Neuron (in vitro differentiated cells): ENCODE measurements around the gene LCN15.

Source experiments
- H2AFZ ChIP-seq: one replicate; pipeline ENCODE4 v1.6.1; 2013; ENCODE audit warnings: low read depth, mild to moderate bottlenecking, inconsistent platforms, low read length, moderate library complexity
- H3K27me3 ChIP-seq: one replicate; pipeline ENCODE4 v1.6.1; 2013; ENCODE audit warnings: low read length; ENCODE audit not compliant: insufficient read depth
- H3K36me3 ChIP-seq: one replicate; pipeline ENCODE4 v1.6.1; 2013; ENCODE audit warnings: low read length; ENCODE audit not compliant: insufficient read depth
- H3K4me1 ChIP-seq: one replicate; pipeline ENCODE4 v1.6.1; 2013; ENCODE audit warnings: low read length; ENCODE audit not compliant: insufficient read depth
- H3K4me3 ChIP-seq: 2 replicates; pipeline ENCODE4 v1.5.1; 2013; ENCODE audit warnings: mild to moderate bottlenecking, low read length, moderate library complexity
- H3K9me3 ChIP-seq: one replicate; pipeline ENCODE4 v1.6.1; 2013; ENCODE audit warnings: low read length

LCN15 gene

DNA sequence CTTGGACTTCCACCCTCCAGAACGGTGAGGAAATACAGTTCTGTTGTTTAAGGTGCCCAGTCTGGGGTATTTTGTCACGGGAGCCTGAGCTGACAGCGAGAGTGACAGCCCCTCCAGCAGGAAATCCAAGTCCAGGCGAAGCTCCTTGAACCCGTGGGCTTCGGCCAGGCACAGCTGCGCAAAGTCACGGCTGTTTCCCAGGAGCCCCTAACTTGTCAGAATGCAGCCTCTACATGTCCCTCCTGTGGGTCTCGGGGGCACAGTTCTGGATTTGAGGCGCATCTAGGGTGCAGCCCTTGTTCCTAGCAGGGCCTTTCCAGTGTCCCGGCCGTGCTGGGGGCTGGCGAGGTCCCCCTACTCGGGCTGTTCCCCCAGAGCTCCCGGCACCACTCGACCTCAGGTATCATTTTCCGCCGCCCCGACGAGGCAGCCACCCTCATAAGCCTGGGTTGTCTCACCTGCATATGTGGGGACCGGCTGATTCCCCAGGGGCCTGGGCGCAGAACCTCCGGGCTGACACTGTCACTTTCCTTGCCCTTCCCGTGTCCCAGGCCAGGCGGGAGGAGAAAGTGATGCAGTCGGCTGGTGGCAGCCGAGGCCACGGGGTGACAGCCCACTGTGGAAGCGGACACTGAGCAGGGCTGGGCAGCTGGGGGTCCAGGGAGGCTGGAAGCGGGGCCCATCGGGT is 10.8 kb downstream of the LCN15 start:
- no peak overlapping the region for H3K4me3 ChIP-seq
- H3K36me3 ChIP-seq, result no peaks in the 10 kb centered on the region
- no peaks in the 10 kb centered on the region for H3K4me1 ChIP-seq
- H2AFZ ChIP-seq, result no peak overlapping the region
- peaks cover 7% of the 10 kb centered on the region for H3K9me3 ChIP-seq
- peaks cover 11% of the 10 kb centered on the region for H3K27me3 ChIP-seq

GRCh38 chr9:136751814-136752213 is 12.5 kb downstream of the LCN15 start:
- H3K9me3 ChIP-seq, result peaks cover 7% of the 10 kb centered on the region
- no peak overlapping the region for H3K4me3 ChIP-seq
- H2AFZ ChIP-seq, result no peak overlapping the region
- no peaks in the 10 kb centered on the region for H3K4me1 ChIP-seq
- peaks cover 11% of the 10 kb centered on the region for H3K27me3 ChIP-seq
- no peaks in the 10 kb centered on the region for H3K36me3 ChIP-seq

- Histone ChIP-seq H3K9me3 (peaks cover 7% of the 10 kb centered on the region), H2AFZ (no peak overlapping the region), H3K4me3 (no peak overlapping the region), H3K36me3 (no peaks in the 10 kb centered on the region), H3K27me3 (peaks cover 11% of the 10 kb centered on the region), H3K4me1 (no peaks in the 10 kb centered on the region)
Measured at GRCh38 chr9:136751244-136751643, 13.1 kb downstream of the LCN15 start.

GRCh38 chr9:136750526-136750925 is 13.8 kb downstream of the LCN15 start:
- H3K4me3 ChIP-seq, result no peak overlapping the region
- peaks cover 7% of the 10 kb centered on the region for H3K9me3 ChIP-seq
- H2AFZ ChIP-seq, result no peak overlapping the region
- H3K36me3 ChIP-seq, result no peaks in the 10 kb centered on the region
- H3K27me3 ChIP-seq, result peaks cover 13% of the 10 kb centered on the region
- no peaks in the 10 kb centered on the region for H3K4me1 ChIP-seq

- H3K4me3 ChIP-seq, result no peak overlapping the region
- H3K4me1 ChIP-seq, result no peaks in the 10 kb centered on the region
- H3K9me3 ChIP-seq, result peaks cover 7% of the 10 kb centered on the region
- H3K36me3 ChIP-seq, result no peaks in the 10 kb centered on the region
- H3K27me3 ChIP-seq, result peaks cover 15% of the 10 kb centered on the region
- no peak overlapping the region for H2AFZ ChIP-seq
Measured at GRCh38 chr9:136748666-136749611, 15.4 kb downstream of the LCN15 start.

DNA sequence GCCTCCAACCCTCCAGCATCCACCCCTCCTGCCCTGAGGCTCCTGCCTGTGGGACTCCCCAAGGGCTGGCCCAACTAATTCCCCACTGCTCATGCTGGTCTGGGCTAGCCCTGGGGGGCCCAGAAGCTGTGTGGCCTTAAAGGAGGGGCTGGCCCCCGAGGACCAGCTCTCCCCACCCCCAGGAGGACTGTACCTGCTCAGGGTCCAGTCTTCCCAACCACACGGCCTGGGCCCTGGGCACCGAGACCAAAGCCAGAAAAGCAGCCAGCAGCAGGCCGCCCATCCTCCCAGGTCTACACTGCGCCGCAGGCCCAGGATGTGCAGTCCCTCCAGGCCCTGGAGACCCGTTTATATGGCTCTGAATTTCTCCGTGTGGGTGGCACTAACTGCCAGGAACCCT is 16.1 kb downstream of the LCN15 start, which contains the start of gene LCN6:
TSS of gene LCN6 (minus strand) at position 325 of the 400 bp plus-strand sequence. CDS start at position 283, 42 bp downstream.
- Histone ChIP-seq H2AFZ (no peak within 1 kb of the TSS), H3K4me3 (no peak within 1 kb of the TSS), H3K36me3 (no peaks in the 10 kb centered on the region), H3K4me1 (no peaks in the 10 kb centered on the region), H3K27me3 (peaks cover 16% of the 10 kb centered on the region), H3K9me3 (peaks cover 7% of the 10 kb centered on the region)

DNA sequence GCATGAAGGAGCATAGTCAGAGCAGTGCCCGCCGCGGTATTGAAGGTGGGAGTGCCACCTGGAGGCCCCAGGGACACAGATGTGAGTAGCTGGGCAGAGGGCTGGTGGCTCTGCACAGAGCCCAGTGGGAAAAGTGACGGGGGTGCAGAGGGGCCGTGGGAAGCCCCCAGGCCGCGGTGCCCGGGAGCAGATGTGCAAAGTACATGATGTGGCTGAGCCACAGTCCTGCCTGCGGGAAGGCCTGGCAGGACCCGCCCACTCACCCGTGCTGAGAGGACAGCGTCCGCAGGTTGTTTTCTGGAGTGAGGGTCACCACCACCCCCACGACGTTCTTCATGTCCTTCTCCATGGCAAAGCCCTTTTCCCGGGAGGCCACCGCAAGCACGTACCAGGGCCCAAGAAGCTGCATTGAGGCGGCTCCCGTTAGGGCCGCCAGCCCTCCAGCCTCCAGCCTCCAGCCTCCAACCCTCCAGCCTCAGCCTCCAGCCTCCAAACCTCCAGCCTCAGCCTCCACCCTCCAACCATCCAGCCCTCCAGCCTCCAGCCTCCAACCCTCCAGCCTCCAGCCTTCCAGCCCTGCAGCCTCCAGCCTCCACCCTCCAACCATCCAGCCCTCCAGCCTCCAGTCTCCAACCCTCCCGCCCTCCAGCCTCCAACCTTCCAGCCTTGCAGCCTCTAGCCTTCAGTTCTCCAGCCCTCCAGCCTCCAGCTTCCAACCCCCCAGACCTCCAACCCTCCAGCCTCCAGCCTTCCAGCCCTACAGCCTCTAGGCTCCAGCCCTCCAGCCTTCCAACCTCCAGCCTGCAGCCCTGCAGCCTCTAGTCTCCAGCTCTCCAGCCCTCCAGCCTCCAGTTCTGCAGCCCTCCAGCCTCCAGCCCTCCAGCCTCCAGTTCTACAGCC is 16.9 kb downstream of the LCN15 start:
- Histone ChIP-seq H3K27me3 (peaks cover 21% of the 10 kb centered on the region), H2AFZ (no peak overlapping the region), H3K9me3 (peaks cover 7% of the 10 kb centered on the region), H3K4me3 (no peak overlapping the region), H3K4me1 (peaks cover 5% of the 10 kb centered on the region), H3K36me3 (no peaks in the 10 kb centered on the region)

DNA sequence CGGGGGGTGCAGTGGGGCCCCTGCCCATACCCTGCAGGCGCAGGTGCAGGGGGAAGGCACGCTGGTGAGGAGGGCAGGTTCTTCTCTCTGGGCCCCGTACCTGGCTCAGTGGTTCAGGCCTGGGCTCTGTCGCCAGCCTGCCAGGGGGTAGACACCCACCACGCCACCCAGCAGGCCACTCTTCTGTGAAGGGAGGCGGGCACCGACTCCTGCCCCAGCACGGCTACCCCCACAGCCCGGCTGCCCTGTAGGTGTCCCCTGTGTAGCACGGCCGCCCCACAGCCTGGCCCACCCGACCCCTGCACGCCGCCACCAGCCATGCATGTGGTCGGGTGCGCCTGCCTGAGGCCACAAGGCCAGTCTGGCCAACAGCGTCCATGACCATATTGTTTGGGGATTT is 17.7 kb downstream of the LCN15 start:
- peaks cover 28% of the 10 kb centered on the region for H3K27me3 ChIP-seq
- H2AFZ ChIP-seq, result no peak overlapping the region
- peaks cover 5% of the 10 kb centered on the region for H3K4me1 ChIP-seq
- H3K4me3 ChIP-seq, result no peak overlapping the region
- H3K36me3 ChIP-seq, result no peaks in the 10 kb centered on the region
- peaks cover under 1% of the 10 kb centered on the region for H3K9me3 ChIP-seq

DNA sequence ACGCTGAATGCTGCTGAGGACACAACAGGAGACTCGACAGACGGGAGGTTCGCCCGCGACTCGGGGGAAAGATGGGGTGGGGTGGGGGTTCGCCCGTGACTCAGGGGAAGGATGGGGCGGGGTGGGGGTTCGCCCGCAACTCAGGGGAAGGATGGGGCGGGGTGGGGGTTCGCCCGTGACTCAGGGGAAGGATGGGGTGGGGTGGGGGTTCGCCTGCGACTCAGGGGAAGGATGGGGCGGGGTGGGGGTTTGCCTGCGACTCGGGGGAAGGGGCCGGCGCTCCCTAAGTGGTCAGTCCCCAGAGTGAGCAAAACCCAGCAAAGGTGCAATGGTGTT is 18.2 kb downstream of the LCN15 start:
- H3K9me3 ChIP-seq, result no peaks in the 10 kb centered on the region
- peaks cover 5% of the 10 kb centered on the region for H3K4me1 ChIP-seq
- H3K36me3 ChIP-seq, result no peaks in the 10 kb centered on the region
- H3K27me3 ChIP-seq, result peaks cover 32% of the 10 kb centered on the region
- no peak overlapping the region for H3K4me3 ChIP-seq
- no peak overlapping the region for H2AFZ ChIP-seq

DNA sequence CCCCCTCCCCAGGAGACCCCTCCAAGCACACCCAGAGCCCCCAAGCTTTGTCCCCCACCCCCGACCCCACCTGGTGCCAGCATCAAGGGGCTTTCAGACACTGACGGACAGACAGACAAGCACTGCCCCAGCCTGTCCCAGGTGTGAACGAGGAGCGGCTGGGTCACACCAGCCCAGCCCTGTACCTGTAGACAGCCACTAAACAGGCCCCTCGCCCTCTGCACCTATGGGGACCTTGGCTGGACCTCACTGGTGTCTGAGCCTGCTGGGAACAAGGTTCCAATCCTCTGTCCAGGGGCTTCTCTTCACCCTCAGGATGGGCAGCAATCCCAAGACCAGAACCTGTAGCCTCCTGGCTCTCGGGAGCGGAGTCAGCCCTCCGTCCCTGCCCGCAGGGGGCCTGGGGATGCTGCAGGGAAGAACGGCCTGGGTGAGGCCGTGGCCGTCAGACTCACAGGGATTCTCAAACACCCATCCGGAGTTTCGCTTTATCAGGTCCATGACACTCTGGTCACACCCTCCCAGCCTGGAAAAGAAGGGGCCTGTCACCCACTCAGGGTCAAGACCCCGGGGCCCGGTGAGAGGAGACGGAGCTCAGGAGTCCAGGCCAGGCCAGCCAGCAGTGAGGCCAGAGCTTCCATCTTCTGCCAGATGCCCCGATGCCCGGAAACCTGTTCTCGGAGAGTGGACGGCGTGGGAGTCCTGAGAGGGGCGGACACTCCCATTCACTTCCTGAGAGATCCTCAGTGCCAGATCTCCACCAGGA is 18.7 kb downstream of the LCN15 start:
- H3K4me3 ChIP-seq, result no peak overlapping the region
- peaks cover 36% of the 10 kb centered on the region for H3K27me3 ChIP-seq
- H3K4me1 ChIP-seq, result peaks cover 5% of the 10 kb centered on the region
- no peak overlapping the region for H2AFZ ChIP-seq
- no peaks in the 10 kb centered on the region for H3K9me3 ChIP-seq
- no peaks in the 10 kb centered on the region for H3K36me3 ChIP-seq

DNA sequence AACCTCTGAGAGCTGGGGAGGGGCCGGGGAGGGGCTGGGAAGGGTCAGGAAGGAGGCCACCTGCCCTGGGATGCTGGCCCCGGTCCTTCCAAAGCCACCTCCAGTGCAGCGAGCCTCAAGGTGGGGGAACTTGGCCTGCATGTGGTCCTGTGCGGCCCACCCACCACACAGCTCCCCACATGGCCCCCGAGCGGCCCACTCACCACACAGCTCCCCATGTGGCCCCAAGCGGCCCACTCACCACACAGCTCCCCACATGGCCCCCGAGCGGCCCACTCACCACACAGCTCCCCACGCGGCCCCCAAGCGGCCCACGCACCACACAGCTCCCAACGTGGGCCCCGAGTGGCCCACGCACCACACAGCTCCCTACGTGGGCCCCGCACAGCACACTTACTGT is 19.5 kb downstream of the LCN15 start:
- Histone ChIP-seq H3K4me3 (no peak overlapping the region), H3K9me3 (no peaks in the 10 kb centered on the region), H3K27me3 (peaks cover 43% of the 10 kb centered on the region), H2AFZ (no peak overlapping the region), H3K36me3 (no peaks in the 10 kb centered on the region), H3K4me1 (peaks cover 5% of the 10 kb centered on the region)

GRCh38 chr9:136743639-136744211 is 20.6 kb downstream of the LCN15 start:
- H3K4me3 ChIP-seq, result no peak overlapping the region
- peaks cover 5% of the 10 kb centered on the region for H3K4me1 ChIP-seq
- H3K27me3 ChIP-seq, result peaks cover 42% of the 10 kb centered on the region
- H3K9me3 ChIP-seq, result peaks cover 8% of the 10 kb centered on the region
- no peaks in the 10 kb centered on the region for H3K36me3 ChIP-seq
- H2AFZ ChIP-seq, result no peak overlapping the region
